Measurements from ENCODE around the gene THOC3.
"Not testable (repeated sequence)": the region's sequence is repeated elsewhere in the genome, so short reads cannot be mapped to it uniquely, and the experiment has no call there.

DNA sequence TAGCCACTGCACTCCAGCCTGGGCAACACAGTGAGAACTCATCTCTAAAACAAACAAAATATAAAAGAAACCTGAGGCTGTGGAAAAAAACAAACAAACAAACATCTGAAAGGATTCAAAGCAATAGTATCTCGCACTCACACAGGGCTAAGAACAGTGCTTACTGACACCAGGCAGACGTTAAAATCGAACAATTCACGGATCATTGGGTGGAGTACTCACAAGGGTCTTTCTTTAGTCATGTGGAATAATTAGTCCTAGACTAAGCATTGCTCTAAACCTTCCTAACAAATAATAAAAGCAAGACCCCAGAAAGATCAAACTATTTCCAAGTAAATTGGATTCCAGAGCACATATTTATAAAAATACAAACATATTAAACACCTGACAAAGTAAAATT lies 43.0 kb downstream of the THOC3 start:
- TF ChIP-seq, protein P1, sequence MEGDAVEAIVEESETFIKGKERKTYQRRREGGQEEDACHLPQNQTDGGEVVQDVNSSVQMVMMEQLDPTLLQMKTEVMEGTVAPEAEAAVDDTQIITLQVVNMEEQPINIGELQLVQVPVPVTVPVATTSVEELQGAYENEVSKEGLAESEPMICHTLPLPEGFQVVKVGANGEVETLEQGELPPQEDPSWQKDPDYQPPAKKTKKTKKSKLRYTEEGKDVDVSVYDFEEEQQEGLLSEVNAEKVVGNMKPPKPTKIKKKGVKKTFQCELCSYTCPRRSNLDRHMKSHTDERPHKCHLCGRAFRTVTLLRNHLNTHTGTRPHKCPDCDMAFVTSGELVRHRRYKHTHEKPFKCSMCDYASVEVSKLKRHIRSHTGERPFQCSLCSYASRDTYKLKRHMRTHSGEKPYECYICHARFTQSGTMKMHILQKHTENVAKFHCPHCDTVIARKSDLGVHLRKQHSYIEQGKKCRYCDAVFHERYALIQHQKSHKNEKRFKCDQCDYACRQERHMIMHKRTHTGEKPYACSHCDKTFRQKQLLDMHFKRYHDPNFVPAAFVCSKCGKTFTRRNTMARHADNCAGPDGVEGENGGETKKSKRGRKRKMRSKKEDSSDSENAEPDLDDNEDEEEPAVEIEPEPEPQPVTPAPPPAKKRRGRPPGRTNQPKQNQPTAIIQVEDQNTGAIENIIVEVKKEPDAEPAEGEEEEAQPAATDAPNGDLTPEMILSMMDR (IDR thresholded peaks at IDR 0.05) = not testable (repeated sequence)
- TF ChIP-seq POLR2A (IDR thresholded peaks at IDR 0.05) = not testable (repeated sequence)

Data from upper lobe of left lung (tissue), 4 donors.